ENCODE data around the gene FOXL3. TPM values are rescaled to one million over a fixed set of nuclear protein-coding genes. Genes with fewer than 3 reads are reported as not detected.

FOXL3 gene
- polyA plus RNA-seq, 1 experiment = not detected

GRCh38 chr7:299169-299568 lies 9.2 kb downstream of the FOXL3 start:
- Histone ChIP-seq H3K27ac (ENCODE audit: low read depth, low read length) (no peak overlapping the region), H3K4me3 (ENCODE audit: low read depth, low read length) (no peak overlapping the region), H3K9me3 (ENCODE audit: control insufficient read depth, insufficient read depth, low read length) (peaks cover 28% of the 10 kb centered on the region), H3K27me3 (ENCODE audit: control insufficient read depth, insufficient read depth, low read length) (peaks cover 10% of the 10 kb centered on the region)
- CTCF ChIA-PET = no interaction called here
- POLR2A ChIA-PET = no interaction called here
- TF ChIP-seq CTCF (IDR thresholded peaks at IDR 0.05; ENCODE audit: low read depth, low read length) = no peak
- no peak for DNase-seq (ENCODE audit: low read depth, low spot score)

GRCh38 chr7:299628-300027 lies 9.7 kb downstream of the FOXL3 start:
- H3K27ac ChIP-seq (ENCODE audit: low read depth, low read length) = no peak overlapping the region
- H3K4me3 ChIP-seq (ENCODE audit: low read depth, low read length) = no peak overlapping the region
- CTCF ChIA-PET = no interaction called here
- TF ChIP-seq CTCF (IDR thresholded peaks at IDR 0.05; ENCODE audit: low read depth, low read length) = no peak
- H3K27me3 ChIP-seq (ENCODE audit: control insufficient read depth, insufficient read depth, low read length) = peaks cover 5% of the 10 kb centered on the region
- POLR2A ChIA-PET = no interaction called here
- DNase-seq (ENCODE audit: low read depth, low spot score) = no peak
- H3K9me3 ChIP-seq (ENCODE audit: control insufficient read depth, insufficient read depth, low read length) = peaks cover 28% of the 10 kb centered on the region

GRCh38 chr7:300048-300447 lies 10.1 kb downstream of the FOXL3 start:
- DNase-seq (ENCODE audit: low read depth, low spot score) = no peak

GRCh38 chr7:300546-301290 lies 10.7 kb downstream of the FOXL3 start:
- ChIA-PET POLR2A (no interaction called here), CTCF (no interaction called here)
- Histone ChIP-seq H3K27ac (ENCODE audit: low read depth, low read length) (no peak overlapping the region), H3K9me3 (ENCODE audit: control insufficient read depth, insufficient read depth, low read length) (peaks cover 36% of the 10 kb centered on the region), H3K27me3 (ENCODE audit: control insufficient read depth, insufficient read depth, low read length) (peaks cover 5% of the 10 kb centered on the region), H3K4me3 (ENCODE audit: low read depth, low read length) (no peak overlapping the region)
- no peak for TF ChIP-seq CTCF (IDR thresholded peaks at IDR 0.05; ENCODE audit: low read depth, low read length)
- DNase-seq (ENCODE audit: low read depth, low spot score) = no peak

More at GRCh38 chr7:300048-300447, 10.1 kb downstream of the FOXL3 start:
- Histone ChIP-seq H3K9me3 (ENCODE audit: control insufficient read depth, insufficient read depth, low read length) (peaks cover 30% of the 10 kb centered on the region), H3K27ac (ENCODE audit: low read depth, low read length) (no peak overlapping the region), H3K4me3 (ENCODE audit: low read depth, low read length) (no peak overlapping the region), H3K27me3 (ENCODE audit: control insufficient read depth, insufficient read depth, low read length) (peaks cover 5% of the 10 kb centered on the region)
- ChIA-PET POLR2A (no interaction called here), CTCF (no interaction called here)
- TF ChIP-seq CTCF (IDR thresholded peaks at IDR 0.05; ENCODE audit: low read depth, low read length) = no peak

- ChIA-PET CTCF (no interaction called here), POLR2A (no interaction called here)
- Histone ChIP-seq H3K27ac (ENCODE audit: low read depth, low read length) (no peak overlapping the region), H3K9me3 (ENCODE audit: control insufficient read depth, insufficient read depth, low read length) (peaks cover 40% of the 10 kb centered on the region), H3K27me3 (ENCODE audit: control insufficient read depth, insufficient read depth, low read length) (peaks cover 5% of the 10 kb centered on the region), H3K4me3 (ENCODE audit: low read depth, low read length) (no peak overlapping the region)
- TF ChIP-seq CTCF (IDR thresholded peaks at IDR 0.05; ENCODE audit: low read depth, low read length) = no peak
- no peak for DNase-seq (ENCODE audit: low read depth, low spot score)
These were observed 11.5 kb downstream of the FOXL3 start for GRCh38 chr7:301291-302053.

Data from AG04450 (cell line).